ENCODE results near the gene PAPPA2.

DNA sequence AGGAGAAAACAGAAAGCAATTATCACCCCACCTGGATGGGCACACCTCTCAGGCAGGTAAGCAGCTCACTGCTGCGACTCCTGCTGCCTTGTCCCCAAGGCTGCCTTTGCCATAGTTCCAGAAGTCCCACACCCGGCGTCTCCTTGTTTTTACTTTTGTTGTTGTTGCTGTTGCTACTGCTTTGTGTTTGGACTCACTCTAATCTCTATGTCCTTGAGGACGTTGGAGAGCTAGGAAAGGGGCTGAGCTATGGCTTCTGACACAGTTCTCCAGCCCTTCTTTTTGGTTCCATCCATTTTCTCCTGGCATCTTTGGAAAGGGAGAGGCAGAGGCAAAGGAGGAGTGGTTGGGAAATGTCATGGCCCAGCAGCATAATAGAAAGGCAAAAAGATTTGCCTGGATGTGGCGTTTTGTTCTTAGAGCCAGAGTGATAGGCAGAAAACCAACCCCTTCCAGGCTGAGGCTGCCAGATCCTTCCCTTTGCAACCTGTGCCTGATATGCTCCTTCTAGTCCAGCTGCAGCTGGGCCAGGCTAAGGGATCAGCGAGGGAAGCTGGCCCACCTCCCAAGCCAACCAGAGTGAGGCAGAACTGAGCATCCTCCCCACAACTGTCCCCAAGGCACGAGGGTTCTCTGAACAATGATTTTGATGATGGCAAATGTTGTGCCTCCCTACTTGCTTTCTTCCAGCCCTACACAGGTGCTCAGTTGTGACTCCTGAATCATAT, 430.8 kb downstream of the PAPPA2 start:
- TF ChIP-seq POLR2A (IDR thresholded peaks at IDR 0.05): no peak
- TF ChIP-seq, protein P1, sequence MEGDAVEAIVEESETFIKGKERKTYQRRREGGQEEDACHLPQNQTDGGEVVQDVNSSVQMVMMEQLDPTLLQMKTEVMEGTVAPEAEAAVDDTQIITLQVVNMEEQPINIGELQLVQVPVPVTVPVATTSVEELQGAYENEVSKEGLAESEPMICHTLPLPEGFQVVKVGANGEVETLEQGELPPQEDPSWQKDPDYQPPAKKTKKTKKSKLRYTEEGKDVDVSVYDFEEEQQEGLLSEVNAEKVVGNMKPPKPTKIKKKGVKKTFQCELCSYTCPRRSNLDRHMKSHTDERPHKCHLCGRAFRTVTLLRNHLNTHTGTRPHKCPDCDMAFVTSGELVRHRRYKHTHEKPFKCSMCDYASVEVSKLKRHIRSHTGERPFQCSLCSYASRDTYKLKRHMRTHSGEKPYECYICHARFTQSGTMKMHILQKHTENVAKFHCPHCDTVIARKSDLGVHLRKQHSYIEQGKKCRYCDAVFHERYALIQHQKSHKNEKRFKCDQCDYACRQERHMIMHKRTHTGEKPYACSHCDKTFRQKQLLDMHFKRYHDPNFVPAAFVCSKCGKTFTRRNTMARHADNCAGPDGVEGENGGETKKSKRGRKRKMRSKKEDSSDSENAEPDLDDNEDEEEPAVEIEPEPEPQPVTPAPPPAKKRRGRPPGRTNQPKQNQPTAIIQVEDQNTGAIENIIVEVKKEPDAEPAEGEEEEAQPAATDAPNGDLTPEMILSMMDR (IDR thresholded peaks at IDR 0.05): no peak
- no peak for TF ChIP-seq EP300 (IDR thresholded peaks at IDR 0.05)
- no peak for TF ChIP-seq POLR2AphosphoS5 (IDR thresholded peaks at IDR 0.05)
